ENCODE results near the gene C5. TPM values are rescaled to one million over a fixed set of nuclear protein-coding genes. Genes with fewer than 3 reads are reported as not detected.
"Not testable (repeated sequence)": the region's sequence is repeated elsewhere in the genome, so short reads cannot be mapped to it uniquely, and the experiment has no call there.

C5 gene
- 2.9 and 13.8 TPM in 2 replicates for total RNA-seq (ENCODE audit: low replicate concordance)

DNA sequence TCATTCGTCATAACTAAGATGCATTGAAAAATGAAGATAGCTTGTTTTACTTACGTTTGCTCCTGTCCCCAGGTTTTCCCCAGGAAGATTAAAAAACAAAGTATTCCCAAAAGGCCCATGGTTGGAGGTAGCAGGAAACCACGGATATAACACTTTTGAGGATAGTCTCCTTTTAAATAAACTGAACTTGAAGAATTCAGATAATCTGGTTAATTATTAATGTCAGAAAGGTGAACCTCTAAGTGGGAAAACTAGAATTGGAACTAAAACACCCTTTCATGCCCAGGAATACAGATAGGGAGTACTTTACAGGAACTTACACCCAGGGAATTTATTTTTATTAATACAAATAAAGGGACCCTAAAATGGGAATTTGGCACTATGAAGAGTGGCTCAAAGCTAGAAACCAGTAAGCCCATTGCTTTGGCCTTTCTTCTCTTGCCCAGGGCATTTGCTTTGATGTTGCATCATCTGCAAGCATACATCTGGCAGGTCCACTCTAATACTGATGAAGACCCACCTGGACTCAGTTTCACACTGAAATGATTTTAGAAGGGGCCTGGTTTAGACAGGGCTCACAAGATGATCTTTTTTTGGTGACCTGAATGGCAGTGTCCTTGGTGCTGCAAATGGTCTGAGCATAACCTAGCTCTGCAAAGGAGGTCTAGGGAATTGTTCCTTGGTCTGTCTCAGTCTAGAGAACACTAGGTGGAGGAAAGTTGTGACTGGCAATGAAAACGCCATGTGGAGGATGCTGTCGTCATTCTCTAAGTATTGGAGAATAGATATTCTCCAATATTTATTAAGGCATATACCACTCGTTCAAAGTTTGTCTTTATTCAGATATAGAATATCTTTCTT, at the start of gene C5:
Gene C5, minus strand, starts transcription at position 148 of the 861 bp plus-strand sequence. Its CDS starts 29 bp downstream, at position 119.
- TF ChIP-seq, protein P1, sequence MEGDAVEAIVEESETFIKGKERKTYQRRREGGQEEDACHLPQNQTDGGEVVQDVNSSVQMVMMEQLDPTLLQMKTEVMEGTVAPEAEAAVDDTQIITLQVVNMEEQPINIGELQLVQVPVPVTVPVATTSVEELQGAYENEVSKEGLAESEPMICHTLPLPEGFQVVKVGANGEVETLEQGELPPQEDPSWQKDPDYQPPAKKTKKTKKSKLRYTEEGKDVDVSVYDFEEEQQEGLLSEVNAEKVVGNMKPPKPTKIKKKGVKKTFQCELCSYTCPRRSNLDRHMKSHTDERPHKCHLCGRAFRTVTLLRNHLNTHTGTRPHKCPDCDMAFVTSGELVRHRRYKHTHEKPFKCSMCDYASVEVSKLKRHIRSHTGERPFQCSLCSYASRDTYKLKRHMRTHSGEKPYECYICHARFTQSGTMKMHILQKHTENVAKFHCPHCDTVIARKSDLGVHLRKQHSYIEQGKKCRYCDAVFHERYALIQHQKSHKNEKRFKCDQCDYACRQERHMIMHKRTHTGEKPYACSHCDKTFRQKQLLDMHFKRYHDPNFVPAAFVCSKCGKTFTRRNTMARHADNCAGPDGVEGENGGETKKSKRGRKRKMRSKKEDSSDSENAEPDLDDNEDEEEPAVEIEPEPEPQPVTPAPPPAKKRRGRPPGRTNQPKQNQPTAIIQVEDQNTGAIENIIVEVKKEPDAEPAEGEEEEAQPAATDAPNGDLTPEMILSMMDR (IDR thresholded peaks at IDR 0.05; ENCODE audit: insufficient read depth, low read length), result no peak

DNA sequence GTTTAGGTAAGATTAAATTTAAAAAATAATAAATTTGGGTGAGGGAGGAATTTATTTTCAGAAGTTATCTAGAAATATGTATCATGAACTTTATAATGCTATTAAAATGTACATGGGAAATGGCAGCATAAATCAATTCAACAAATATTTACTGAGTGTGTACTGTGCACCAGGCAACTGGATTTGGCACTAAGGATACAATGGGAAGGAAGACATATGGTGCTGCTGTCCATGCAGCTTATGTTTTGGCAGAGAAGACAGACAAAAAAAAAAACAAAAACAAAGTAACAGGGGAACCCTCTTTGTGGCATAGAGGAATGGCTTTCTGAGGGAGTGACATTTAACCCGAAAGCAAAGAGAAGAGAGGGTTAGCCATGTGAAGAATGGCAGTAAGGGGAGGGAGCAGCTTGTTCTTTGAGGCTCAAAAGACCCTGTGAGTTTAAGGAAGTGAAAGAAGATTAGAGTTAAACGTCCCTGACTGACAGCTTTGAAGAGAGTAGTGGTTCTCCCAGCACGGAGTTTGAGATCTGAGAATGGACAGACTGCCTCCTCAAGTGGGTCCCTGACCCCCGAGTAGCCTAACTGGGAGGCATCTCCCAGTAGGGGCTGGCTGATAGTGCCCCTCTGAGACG, 48.6 kb upstream of the C5 start:
- TF ChIP-seq, protein P1 (IDR thresholded peaks at IDR 0.05; ENCODE audit: insufficient read depth, low read length), result no peak
- H3K4me3 ChIP-seq (ENCODE audit: low read depth, low read length), result no peak overlapping the region
- no peak for DNase-seq (ENCODE audit: low read depth)

More for the DNA sequence above, at the start of gene C5:
- H3K4me3 ChIP-seq (ENCODE audit: low read depth, low read length), result no peak within 1 kb of the TSS
- DNase-seq (ENCODE audit: low read depth), result no peak

DNA sequence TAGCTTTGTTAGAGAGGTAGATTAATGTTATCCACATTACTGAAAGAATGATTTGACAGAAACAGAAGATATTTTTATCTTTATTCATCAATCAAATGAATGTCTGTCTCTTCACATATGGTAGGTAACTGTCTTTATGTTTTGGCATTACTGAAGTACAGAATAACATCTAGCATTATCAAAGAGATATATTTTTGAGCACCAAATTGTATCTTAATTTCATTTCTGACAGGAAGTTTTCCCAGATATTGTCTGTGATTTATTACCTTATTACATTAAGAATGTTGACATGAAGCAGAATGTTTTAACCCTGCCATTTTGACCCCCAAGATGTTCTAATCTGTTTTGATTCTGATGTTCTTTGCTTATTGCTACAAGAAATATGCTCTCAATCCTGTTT, 45.0 kb upstream of the C5 start:
- TF ChIP-seq, protein P1 (IDR thresholded peaks at IDR 0.05; ENCODE audit: insufficient read depth, low read length), result no peak
- no peak for DNase-seq (ENCODE audit: low read depth)
- H3K4me3 ChIP-seq (ENCODE audit: low read depth, low read length), result no peak overlapping the region

DNA sequence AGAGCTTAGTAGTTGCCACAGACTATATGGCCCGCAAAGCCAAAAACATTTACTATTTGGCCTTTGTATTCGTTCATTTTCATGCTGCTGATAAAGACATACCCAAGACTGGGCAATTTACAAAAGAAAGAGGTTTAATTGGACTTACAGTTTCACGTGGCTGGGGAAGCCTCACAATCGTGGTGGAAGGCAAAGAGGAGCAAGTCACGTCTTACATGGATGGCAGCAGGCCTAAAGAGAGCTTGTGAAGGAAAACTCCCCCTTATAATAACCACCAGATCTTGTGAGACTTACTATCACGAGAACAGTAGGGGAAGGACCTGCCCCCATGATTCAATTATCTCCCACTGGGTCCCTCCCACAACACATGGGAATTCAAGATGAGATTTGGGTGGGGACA, 40.7 kb upstream of the C5 start:
- DNase-seq (ENCODE audit: low read depth); H3K4me3 ChIP-seq (ENCODE audit: low read depth, low read length): not testable (repeated sequence)

DNA sequence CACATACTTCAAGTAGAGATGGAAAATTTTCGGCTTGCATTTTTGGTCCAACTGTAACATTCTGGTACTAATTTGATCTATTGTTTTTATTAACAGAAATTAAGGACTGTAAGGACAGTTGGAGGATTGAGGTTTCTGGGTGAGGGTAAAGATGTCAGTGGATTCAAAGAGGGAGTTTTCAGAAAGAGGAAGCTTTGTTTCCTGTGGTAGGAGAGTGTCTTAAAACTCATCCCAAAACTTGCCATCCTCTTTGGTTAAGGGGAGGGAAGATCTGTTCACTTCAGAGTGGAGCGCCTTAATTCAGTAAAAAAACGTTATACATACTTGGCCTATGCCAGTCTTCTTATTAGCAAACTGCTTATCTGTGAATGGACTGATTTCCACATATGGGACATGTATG, 38.5 kb upstream of the C5 start:
- no peak overlapping the region for H3K4me3 ChIP-seq (ENCODE audit: low read depth, low read length)
- TF ChIP-seq, protein P1 (IDR thresholded peaks at IDR 0.05; ENCODE audit: insufficient read depth, low read length), result no peak
- no peak for DNase-seq (ENCODE audit: low read depth)

DNA sequence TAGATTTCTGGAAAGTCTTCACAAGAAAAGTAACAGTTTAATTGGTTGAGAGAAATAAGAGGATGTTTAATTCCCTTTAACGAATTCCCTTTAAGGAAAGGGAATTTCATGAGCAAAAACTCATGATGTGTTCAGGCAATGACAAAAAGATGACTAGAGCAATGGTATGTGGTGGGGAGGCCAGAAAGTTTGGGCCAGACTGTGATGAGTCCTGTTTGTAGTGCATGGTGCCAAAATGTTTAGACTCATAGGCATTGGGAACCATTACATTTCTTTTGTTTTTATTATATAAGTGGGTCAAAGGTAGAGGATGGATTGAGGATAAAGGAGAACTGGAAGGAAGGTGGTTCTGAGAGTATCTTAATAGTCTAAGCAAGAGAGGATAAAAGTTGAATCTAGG, 35.6 kb upstream of the C5 start:
- peak; percentile 62 for DNase-seq (ENCODE audit: low read depth)
- TF ChIP-seq, protein P1 (IDR thresholded peaks at IDR 0.05; ENCODE audit: insufficient read depth, low read length), result no peak
- no peak overlapping the region for H3K4me3 ChIP-seq (ENCODE audit: low read depth, low read length)

DNA sequence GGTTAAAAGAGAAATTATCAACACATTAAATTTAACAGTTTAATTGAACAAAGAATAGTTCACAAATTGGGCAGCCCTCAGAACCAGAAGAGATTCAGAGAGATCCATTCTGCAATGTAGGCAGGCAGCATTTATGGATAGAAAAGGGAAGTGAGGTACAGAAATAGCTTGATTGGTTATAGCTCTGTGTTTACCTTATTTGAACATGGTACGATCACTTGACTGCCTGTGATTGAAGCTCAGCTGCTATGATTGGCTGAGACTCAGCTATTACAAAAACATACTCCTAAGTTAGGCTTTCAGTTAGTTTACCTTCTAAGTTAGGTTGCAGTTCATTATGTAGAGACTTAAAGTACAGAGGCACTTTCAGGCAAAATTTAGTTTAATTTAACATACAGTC, 32.0 kb upstream of the C5 start:
- no peak for DNase-seq (ENCODE audit: low read depth)
- TF ChIP-seq, protein P1 (IDR thresholded peaks at IDR 0.05; ENCODE audit: insufficient read depth, low read length), result no peak
- no peak overlapping the region for H3K4me3 ChIP-seq (ENCODE audit: low read depth, low read length)
